PFSK-1 (cell line): ENCODE measurements around the gene MAP3K19.

ENCODE experiments used
- FOXP2 ChIP-seq: optimal IDR thresholded peaks from 2 replicates; pipeline ENCODE3; 2011; ENCODE audit warnings: borderline replicate concordance, control low read depth, inconsistent platforms; ENCODE audit not compliant: insufficient read depth; ENCODE audit errors: extremely low read length, extremely low read depth
- POLR2AphosphoS5 ChIP-seq: IDR thresholded peaks from 2 replicates; pipeline ENCODE4 v1.6.1; 2012; ENCODE audit warnings: low read depth, mild to moderate bottlenecking, control low read depth, low read length, moderate library complexity
- SIN3A ChIP-seq: IDR thresholded peaks from 2 replicates; pipeline ENCODE4 v1.6.1; 2012; ENCODE audit warnings: mild to moderate bottlenecking, low read length, moderate library complexity, borderline replicate concordance; ENCODE audit not compliant: insufficient read depth
- TAF1 ChIP-seq: IDR thresholded peaks from 2 replicates; pipeline ENCODE4 v1.6.1; 2012; ENCODE audit warnings: low read length, control low read depth, borderline replicate concordance; ENCODE audit not compliant: insufficient read depth
- TF ChIP-seq, protein P1 (sequence below), 2 experiments: IDR thresholded peaks; 2 replicates each; pipeline versions ENCODE4 v1.6.1 to v1.8.0; 2011 to 2012; ENCODE audit warnings: low read depth in 2 of 2, low read length in 2 of 2, control low read depth in 1 of 2, inconsistent platforms in 1 of 2, mild to moderate bottlenecking in 1 of 2, moderate library complexity in 1 of 2; ENCODE audit not compliant: insufficient read depth in 1 of 2

DNA sequence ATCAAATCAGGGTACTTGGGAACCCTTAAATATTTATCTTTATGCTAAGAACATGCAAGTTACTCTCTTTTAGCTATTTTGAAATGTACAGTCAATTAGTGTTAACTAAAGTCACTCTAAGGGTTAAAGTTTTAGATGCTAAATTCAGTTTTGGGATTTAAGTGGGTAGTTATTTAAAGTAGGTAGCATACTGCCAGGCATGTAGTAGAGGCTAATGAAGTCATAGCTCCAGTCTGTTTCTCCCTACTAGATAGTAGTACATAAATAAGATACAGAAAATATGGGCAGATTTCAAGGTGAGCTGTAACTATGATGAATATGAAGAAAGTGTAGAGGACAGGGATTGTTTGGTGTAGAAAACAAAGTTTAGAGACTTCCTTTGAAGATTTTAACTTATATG, 12.3 kb upstream of the MAP3K19 start:
- no peak for TF ChIP-seq POLR2AphosphoS5
- TF ChIP-seq, protein P1, sequence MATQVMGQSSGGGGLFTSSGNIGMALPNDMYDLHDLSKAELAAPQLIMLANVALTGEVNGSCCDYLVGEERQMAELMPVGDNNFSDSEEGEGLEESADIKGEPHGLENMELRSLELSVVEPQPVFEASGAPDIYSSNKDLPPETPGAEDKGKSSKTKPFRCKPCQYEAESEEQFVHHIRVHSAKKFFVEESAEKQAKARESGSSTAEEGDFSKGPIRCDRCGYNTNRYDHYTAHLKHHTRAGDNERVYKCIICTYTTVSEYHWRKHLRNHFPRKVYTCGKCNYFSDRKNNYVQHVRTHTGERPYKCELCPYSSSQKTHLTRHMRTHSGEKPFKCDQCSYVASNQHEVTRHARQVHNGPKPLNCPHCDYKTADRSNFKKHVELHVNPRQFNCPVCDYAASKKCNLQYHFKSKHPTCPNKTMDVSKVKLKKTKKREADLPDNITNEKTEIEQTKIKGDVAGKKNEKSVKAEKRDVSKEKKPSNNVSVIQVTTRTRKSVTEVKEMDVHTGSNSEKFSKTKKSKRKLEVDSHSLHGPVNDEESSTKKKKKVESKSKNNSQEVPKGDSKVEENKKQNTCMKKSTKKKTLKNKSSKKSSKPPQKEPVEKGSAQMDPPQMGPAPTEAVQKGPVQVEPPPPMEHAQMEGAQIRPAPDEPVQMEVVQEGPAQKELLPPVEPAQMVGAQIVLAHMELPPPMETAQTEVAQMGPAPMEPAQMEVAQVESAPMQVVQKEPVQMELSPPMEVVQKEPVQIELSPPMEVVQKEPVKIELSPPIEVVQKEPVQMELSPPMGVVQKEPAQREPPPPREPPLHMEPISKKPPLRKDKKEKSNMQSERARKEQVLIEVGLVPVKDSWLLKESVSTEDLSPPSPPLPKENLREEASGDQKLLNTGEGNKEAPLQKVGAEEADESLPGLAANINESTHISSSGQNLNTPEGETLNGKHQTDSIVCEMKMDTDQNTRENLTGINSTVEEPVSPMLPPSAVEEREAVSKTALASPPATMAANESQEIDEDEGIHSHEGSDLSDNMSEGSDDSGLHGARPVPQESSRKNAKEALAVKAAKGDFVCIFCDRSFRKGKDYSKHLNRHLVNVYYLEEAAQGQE (IDR thresholded peaks at IDR 0.05; ENCODE audit: insufficient read depth in 1 of 2, low read depth in 2 of 2, low read length in 2 of 2), result no peak
- TF ChIP-seq TAF1, result no peak
- no peak for TF ChIP-seq SIN3A
- no peak for TF ChIP-seq FOXP2
